HG03439 (cell line): ENCODE results near the gene JUN.

ENCODE experiments used
- ATAC-seq: cut with Tn5 transposase; IDR thresholded peaks from one replicate; pipeline ENCODE4 v1.9.1; 2021; ENCODE audit warnings: mild to moderate bottlenecking, moderate library complexity; ENCODE audit not compliant: unreplicated experiment

JUN gene

GRCh38 chr1:58783993-58784757, at the start of gene JUN:
Gene JUN (minus strand): TSS chr1:58784047. CDS start chr1:58783070, 977 bp downstream.
- peak; percentile 79 for ATAC-seq

DNA sequence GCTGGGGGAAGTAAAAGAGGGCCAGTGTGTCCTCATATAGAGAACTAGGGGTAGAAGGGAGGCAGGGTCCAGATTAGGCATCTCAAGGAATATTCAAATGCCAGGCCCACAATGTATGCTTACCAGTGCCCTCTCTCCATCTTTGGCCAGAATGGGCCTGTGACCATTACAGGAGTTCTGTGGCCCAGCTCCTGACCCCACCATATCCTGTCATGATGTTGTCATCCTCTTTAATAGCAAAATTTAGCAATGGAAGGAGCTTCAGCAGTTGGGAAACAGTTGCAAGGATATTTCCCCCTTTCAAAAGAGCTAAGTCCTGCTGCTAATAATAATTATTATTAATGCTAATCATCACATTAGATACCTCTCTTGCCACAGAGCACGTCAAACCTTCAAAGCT, 49.3 kb upstream of the JUN start:
- no peak for ATAC-seq

DNA sequence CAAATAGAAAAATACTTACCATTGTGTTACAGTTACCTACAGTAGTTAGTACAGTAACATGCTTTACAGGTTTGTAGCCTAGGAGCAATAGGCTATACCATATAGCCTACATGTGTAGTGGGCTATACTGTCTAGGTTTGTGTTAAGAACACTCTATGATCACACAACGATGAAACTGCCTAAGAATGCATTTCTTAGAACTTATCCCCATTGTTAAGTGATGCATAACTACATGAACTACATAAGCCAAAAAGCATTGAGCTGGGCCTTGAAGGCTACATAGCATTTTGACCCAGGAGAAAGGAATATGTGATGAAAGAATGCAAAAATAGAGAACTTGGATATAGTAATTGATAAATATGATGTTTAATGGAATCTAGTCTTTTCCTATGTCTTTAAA, 46.4 kb upstream of the JUN start:
- ATAC-seq = no peak

GRCh38 chr1:58829866-58830265, 46.0 kb upstream of the JUN start:
- ATAC-seq = no peak

DNA sequence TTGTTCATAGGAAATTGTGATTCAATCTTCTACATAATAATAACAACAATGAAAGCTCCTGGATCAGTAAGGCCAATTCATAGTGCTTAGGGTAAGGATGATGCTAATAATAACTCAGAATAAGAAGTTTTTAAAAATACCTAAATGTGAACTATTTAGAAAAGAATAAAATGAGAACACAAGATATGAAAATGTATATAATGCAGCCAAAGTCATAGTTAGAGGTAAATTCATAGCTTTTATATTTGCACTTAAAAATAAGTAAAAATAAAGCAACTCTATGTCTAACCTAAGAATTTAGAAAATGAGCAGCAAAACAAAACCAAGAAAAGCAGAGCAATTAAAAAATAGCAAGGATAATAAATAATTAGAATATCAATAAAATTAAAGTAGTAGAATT, 43.5 kb upstream of the JUN start:
- no peak for ATAC-seq

GRCh38 chr1:58824753-58825389, 41.0 kb upstream of the JUN start:
- no peak for ATAC-seq

- no peak for ATAC-seq
Observed at GRCh38 chr1:58823481-58824010, 39.7 kb upstream of the JUN start.

- ATAC-seq = no peak
Observed at GRCh38 chr1:58821309-58821708, 37.5 kb upstream of the JUN start.

- no peak for ATAC-seq
Observed at GRCh38 chr1:58818976-58819375, 35.1 kb upstream of the JUN start.

- ATAC-seq = no peak
Observed at GRCh38 chr1:58818075-58818474, 34.2 kb upstream of the JUN start.

DNA sequence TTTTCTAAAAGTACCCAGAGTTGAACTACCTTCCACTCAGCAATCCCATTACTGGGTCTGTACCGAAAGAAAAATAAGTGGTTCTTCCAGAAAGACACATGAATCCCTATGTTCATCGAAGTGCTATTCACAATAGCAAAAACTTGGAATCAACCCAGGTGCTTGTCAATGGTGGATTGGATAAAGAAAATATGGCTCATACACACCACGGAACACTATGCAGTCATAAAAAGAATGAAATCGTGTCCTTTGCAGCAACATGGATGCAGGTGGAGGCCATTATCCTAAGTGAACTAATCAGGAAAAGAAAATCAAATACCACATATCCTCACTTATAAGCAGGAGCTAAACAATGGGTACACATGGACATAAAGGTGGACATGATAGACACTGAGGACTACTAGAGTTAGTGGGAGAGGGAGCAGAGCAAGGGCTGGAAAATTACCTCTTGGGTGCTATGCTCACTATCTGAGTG, 32.9 kb upstream of the JUN start:
- no peak for ATAC-seq

DNA sequence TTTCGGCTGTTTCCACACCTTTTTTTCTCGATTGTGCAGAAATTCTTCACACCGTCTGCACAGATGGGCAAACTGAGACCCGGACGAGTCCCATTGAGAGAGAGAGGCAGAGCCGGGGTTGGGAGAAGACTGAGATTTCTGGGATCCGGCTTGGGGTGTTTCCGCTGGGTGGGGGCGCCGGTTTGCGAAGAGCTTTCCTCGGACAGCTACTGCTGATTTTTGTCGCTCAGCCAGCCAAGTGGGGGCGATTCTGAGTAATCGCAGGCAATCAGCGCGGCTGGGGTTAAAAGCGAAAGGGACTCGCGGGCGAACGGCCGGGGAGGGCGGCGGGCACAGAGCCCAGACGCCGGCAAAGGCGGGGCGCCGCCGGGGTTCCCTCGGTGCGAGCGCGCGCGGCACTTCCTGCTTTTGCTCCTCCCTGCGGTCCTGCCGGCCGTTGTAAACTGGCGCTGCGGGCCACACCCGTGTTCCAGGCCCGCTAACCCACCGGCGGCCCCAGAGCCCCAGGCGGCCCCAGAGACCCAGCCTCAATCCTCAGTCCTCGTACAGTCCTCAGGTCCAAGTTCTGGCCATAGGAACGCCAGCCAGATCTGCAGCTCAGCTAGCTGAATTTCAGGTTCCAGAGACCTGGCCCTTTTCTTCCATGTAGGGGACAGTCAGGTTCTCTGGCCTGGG, 32.4 kb upstream of the JUN start:
- peak; percentile 83 for ATAC-seq

- ATAC-seq = no peak
Observed at GRCh38 chr1:58815686-58816071, 31.8 kb upstream of the JUN start.

DNA sequence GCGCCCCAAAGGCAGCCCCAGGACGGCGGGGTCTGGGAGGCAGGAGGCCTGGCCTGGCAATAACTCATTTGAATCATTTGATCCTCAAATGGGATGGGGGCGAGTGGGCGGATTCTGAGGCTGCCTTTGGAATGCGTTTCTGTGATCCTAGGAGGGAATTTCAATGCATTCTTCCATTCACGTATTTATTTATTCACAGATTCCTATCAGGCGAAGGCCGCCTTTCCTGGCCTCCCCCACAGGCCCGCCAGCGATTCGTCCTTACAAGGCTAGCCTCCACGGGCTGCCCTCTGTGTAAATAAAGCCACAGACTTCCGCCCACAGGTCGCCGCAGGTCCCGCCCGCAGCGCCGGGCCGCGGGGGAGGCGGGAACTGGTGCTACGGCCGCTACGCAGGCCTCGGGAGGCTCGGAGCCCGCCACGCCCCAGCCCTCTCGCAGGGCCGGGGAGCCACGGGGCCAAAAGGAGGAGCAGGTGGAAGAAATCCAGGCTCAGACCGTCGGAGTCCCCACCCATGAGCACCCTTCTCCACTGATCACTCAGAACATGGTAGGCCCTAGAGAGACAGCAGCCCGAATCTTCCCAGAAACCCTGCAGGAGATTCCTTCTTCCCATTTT, 31.3 kb upstream of the JUN start:
- peak; percentile 55 for ATAC-seq

DNA sequence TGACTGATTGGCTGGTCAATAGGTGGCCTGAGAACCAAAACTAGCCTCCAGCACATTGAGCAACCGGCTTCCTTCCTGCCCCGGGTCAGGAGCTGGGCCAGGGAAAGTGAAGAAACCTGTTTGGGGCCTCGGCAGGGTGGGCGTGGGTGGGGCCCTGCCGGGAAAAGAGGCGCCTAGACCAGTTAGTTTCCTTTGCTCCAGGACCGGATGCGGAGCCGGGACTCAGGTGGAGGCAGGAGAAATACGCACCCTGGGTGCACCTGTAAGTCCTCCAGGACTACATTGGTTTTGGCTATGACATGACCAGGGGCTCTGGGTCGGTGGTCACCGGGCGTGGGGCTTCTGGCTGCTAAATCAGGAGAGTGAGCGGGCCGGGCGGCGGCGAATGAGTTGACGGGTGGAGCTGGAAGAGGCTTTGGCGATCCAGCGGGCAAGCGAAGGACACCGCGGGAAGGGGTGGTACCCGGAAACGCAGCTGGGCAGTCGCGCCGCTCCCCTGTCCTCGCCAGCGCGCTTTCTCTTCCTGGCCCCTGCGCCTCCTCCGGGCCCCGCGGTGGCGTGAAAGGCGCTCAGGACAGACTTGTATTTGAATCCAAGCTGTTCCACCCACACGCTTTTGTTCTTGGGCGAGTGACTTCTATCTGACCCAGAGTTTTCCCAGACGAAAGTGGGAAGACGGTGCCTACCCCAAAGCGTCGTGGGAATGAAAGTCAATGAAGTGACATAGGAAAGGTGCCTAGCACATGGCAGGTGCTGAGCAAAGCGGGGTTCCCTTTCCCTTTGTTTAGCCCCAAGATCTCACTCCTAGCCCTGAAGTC, 30.6 kb upstream of the JUN start:
- ATAC-seq = no peak

DNA sequence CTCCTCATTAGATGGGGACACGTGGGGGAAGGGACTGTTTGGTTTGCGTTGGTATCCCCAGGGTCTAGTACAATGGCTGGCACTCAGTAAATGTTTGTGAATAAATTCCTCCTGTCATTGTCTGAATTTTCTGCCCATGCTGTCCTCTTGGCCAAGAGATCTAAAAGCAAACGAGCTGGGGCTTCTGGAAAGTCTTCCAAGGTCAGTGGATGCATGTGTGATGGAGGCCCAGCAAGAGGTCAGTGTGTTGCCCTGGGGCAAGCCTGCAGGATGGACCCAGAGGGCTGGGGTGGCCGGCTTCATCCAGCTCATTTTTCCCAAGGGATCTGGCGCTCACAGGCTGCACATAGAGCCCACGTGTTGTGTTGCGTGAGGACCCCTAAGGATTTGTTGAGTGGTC, 30.0 kb upstream of the JUN start:
- no peak for ATAC-seq

GRCh38 chr1:58813361-58813760, 29.5 kb upstream of the JUN start:
- ATAC-seq = no peak

DNA sequence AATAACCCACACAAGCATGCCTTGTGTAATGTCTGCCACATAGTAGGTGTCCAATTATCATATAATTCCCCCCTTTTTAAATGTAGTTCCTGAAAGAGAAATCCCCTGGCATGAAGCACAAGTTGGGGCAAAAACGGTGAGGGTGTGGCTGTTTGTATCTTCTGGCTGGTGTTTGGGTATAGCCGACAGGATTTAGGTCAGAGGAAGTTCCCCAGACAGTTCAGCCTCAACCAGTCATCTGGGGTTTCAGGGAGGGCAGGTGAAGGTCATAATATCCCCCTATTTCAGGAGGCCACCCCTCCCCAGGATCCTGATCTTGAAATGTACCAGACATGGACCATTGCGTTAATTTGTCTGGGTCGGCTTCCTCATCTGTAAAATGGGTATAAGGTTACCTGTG, 29.1 kb upstream of the JUN start:
- ATAC-seq = no peak

- no peak for ATAC-seq
Observed at GRCh38 chr1:58812468-58812867, 28.6 kb upstream of the JUN start.

- no peak for ATAC-seq
Observed at GRCh38 chr1:58811303-58811702, 27.5 kb upstream of the JUN start.
